Small intestine (tissue), 7 donors: Measurements from ENCODE around the gene MRPS10. TPM values are rescaled to one million over a fixed set of nuclear protein-coding genes. Genes with fewer than 3 reads are reported as not detected.

ENCODE experiments used
- DNase-seq, 2 donors: peaks; one replicate each; pipeline versions ENCODE4 v3.0.0 to v3.0.0-alpha.2; 2013
- FAIRE-seq: peaks from 2 replicates; lab custom pipeline; 2012; peaks lifted over from hg19 to GRCh38; lab: Jason Lieb, UNC
- H3K27ac ChIP-seq, 3 donors: one replicate each; pipeline ENCODE4 v1.5.1; 2013; ENCODE audit warnings: low read length in 2 of 3, mild to moderate bottlenecking in 2 of 3, control low read depth in 1 of 3, inconsistent platforms in 1 of 3, low read depth in 1 of 3, moderate library complexity in 1 of 3
- H3K27me3 ChIP-seq, 3 donors: one replicate each; pipeline ENCODE4 v1.6.1; 2013; ENCODE audit warnings: low read length in 3 of 3, inconsistent platforms in 1 of 3; ENCODE audit not compliant: control insufficient read depth in 3 of 3, insufficient read depth in 3 of 3
- H3K36me3 ChIP-seq, 3 donors: one replicate each; pipeline ENCODE4 v1.6.1; 2013; ENCODE audit warnings: low read length in 3 of 3, inconsistent platforms in 1 of 3, low read depth in 1 of 3, mild to moderate bottlenecking in 1 of 3, moderate library complexity in 1 of 3; ENCODE audit not compliant: control insufficient read depth in 3 of 3, insufficient read depth in 2 of 3
- H3K4me1 ChIP-seq, 3 donors: one replicate each; pipeline ENCODE4 v1.6.1; 2013; ENCODE audit warnings: low read length in 2 of 3, inconsistent platforms in 1 of 3, low read depth in 1 of 3, mild to moderate bottlenecking in 1 of 3, moderate library complexity in 1 of 3; ENCODE audit not compliant: control insufficient read depth in 3 of 3, insufficient read depth in 2 of 3
- H3K4me3 ChIP-seq, 3 donors: one replicate each; pipeline ENCODE4 v1.5.1; 2013; ENCODE audit warnings: low read length in 3 of 3, control low read depth in 1 of 3, inconsistent platforms in 1 of 3, low read depth in 1 of 3, mild to moderate bottlenecking in 1 of 3, moderate library complexity in 1 of 3
- H3K9me3 ChIP-seq, 2 donors: one replicate each; pipeline ENCODE4 v1.6.1; 2013; ENCODE audit warnings: low read depth in 1 of 2, low read length in 1 of 2; ENCODE audit not compliant: control insufficient read depth in 2 of 2, insufficient read depth in 1 of 2
- WGBS, 3 donors: extraction: QIAGEN DNeasy Blood & Tissue Kit; methylation state at CpG; one replicate each; pipeline ENCODE4 v1.1.7; 2013; 5-methylcytosine and 5-hydroxymethylcytosine counted together
- polyA plus RNA-seq, 4 donors: library from polyadenylated mRNA; stranded (reverse) in 3 of 4; unstranded in 1 of 4; fragments of 200-250 nt in 3 of 4; fragments of 120-200 nt in 1 of 4; gene quantifications; one replicate each; pipeline versions ENCODE4 v1.2.1 to v1.2.3, GENCODE V29; 2013
- donor health status: healthy with polysubstance abuse.
- donor health status: control.
- donor health status: control.
- donor health status: Bipolar disorder and iron deficiency.
- donor health status: healthy.

Gene MRPS10
- polyA plus RNA-seq, 4 donors, result 20.0 to 33.0 (median 25.6) TPM

DNA sequence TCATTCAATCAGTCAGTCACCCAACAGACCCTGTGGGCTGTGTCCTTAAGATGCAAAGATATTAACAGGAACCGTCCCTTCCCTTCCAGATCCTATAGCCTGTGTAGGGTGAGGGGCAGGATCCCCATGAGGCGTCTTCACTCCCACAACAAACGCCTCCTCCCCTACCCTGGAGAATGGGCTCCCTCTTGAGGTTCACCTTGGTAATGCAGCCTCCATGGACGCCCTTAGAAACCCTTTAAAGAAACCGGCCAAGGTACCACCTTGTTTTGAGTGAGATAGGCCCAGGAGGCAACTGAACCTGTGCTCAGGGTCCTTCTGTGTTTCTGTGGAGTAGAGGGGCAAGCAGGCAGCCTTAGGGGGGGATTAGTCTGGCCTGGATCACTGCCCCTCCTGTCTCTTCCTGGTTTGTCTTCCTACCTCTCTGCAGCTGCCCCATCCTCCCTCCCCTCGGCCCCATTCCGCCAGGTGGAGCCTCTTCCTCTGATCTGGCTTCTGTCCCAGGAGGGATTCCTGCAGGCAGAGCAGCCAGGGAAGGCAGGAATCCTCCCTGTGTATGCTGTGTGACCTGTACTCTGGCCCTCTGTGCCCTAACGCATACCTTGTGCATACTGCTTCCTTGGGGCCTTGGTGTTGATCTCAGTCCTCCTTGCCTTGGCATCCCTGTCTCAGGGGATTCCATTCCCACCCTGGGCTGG is 51.1 kb downstream of the MRPS10 start:
- Histone ChIP-seq H3K27ac (peak overlapping the region in 1 of 3 donors; percentile 72), H3K4me3 (no peak overlapping the region), H3K27me3 (peaks cover 0 to 2% (median 0%) of the 10 kb centered on the region in 3 donors), H3K4me1 (peaks cover 0 to 12% (median 0%) of the 10 kb centered on the region in 3 donors), H3K9me3 (peaks cover 0 to 3% of the 10 kb centered on the region in 2 donors), H3K36me3 (no peaks in the 10 kb centered on the region)
- no peak for FAIRE-seq
- peak; percentile 89 to 90 for DNase-seq
- WGBS, 3 donors, result 5 to 15% (median 5%) methylated on average over 8 of the region's 8 CpGs

DNA sequence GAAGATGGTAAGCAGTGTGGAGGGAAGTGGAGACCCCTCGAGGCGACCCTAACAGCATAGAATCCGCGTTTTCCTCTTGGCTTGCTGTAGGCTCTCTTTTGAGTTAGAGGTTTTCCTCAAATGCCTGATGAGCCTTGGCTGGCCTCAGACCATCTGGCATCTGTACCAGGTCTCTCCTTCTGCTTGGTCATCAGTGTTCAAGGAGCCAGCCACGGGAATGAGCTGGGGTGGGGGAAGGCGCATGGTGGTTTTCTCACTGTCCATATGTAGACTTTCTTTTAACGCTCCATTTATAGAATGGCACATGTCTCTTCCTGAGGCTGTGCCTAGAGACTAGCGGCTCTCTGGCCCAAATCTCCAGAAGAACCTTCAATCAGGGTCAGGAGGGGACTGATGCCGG is 52.6 kb downstream of the MRPS10 start:
- no peaks in the 10 kb centered on the region for H3K36me3 ChIP-seq
- 82 to 90% (median 83%) methylated on average over 9 of the region's 9 CpGs for WGBS, 3 donors
- no peak for FAIRE-seq
- H3K27me3 ChIP-seq, result peaks cover 0 to 2% (median 0%) of the 10 kb centered on the region in 3 donors
- peaks cover 0 to 3% of the 10 kb centered on the region in 2 donors for H3K9me3 ChIP-seq
- H3K4me1 ChIP-seq, result peaks cover 0 to 12% (median 0%) of the 10 kb centered on the region in 3 donors
- DNase-seq, result no peak
- no peak overlapping the region for H3K27ac ChIP-seq
- no peak overlapping the region for H3K4me3 ChIP-seq

DNA sequence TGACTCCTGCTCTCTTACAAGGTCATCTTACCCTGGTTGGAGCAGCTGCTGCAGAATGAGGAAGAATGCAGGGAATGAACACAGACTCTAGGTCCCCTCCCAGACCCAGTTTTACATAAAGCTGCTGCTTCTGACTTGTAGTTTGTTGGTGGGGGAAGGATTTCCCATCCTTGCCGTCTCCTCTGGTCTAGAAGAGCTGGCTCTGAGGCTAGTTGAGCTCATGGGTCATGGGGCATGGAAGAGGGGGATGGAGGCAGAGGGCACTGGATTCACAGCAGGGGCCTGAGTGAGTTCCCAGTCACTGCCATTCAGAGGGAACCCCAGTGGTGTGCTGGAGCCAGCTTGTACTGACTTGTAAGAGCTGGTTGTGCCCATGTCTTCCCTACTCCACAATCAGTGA is 53.7 kb downstream of the MRPS10 start:
- H3K36me3 ChIP-seq, result no peaks in the 10 kb centered on the region
- H3K4me1 ChIP-seq, result peaks cover 0 to 12% (median 0%) of the 10 kb centered on the region in 3 donors
- 64 to 81% (median 76%) methylated on average over 1 of the region's 1 CpG for whole genome bisulfite sequencing, 3 donors
- no peak overlapping the region for H3K4me3 ChIP-seq
- H3K27me3 ChIP-seq, result peaks cover 0 to 4% (median 2%) of the 10 kb centered on the region in 3 donors
- H3K27ac ChIP-seq, result no peak overlapping the region
- no peaks in the 10 kb centered on the region for H3K9me3 ChIP-seq
- no peak for DNase-seq
- FAIRE-seq, result no peak

- FAIRE-seq (no peak), DNase-seq (no peak)
- Histone ChIP-seq H3K27ac (no peak overlapping the region), H3K27me3 (peaks cover 0 to 4% (median 0%) of the 10 kb centered on the region in 3 donors), H3K4me1 (peaks cover 0 to 12% (median 0%) of the 10 kb centered on the region in 3 donors), H3K4me3 (no peak overlapping the region), H3K36me3 (no peaks in the 10 kb centered on the region), H3K9me3 (no peaks in the 10 kb centered on the region)
- WGBS, 3 donors, result 72 to 87% (median 78%) methylated on average over 13 of the region's 13 CpGs
These were observed 54.8 kb downstream of the MRPS10 start for GRCh38 chr6:42162812-42163211.

DNA sequence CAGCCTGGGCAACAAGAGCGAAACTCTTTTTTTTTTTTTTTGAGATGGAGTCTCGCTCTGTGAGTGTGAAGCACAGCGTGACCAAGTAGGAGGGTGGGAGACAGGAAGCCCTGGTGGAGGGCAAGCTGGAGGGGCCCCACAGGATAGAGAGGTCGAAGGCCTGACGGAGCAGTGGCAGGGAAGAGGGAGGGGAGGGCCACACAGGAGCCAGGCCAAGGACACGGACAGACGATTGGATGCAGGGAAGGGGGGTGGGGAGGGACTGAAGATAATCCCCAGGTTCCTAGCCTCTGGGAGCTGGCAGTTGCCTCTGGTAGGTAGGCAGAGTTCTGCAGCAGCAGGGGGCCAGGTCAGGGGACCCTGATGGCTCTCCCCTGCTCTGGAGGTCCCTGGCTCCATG is 55.3 kb downstream of the MRPS10 start:
- no peak for FAIRE-seq
- DNase-seq, result no peak
- peaks cover 0 to 4% (median 0%) of the 10 kb centered on the region in 3 donors for H3K27me3 ChIP-seq
- no peak overlapping the region for H3K4me3 ChIP-seq
- WGBS, 3 donors, result 47 to 74% (median 63%) methylated on average over 7 of the region's 7 CpGs
- peaks cover 0 to 12% (median 0%) of the 10 kb centered on the region in 3 donors for H3K4me1 ChIP-seq
- no peaks in the 10 kb centered on the region for H3K36me3 ChIP-seq
- no peak overlapping the region for H3K27ac ChIP-seq
- H3K9me3 ChIP-seq, result no peaks in the 10 kb centered on the region

DNA sequence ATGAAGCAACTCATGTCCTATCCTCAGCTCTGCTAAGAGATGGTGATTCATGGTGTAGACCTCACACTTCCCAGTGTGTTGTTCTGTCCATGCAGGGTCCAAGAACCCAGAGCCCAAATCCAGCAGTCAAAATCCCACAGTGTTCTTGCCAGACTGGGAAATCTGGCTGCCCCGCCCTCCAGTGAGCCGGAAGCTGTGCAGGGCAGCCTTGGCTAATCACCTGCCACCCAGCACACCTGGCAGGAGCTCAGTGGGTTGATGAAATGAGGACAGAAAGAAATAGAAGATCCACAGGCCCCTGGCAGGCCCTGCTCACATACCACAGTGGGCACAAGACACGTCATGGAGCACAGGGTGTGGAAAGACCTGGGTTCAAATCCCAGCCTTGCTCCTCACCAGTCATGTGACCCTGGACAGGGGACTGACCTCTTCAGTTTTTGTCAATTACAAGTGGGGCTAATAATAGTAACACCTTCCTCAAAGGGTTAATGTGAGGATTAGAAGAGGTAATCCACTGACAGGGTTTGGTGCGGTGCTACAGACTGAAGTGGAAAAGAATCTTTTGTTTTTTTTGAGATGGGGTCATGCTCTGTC is 58.1 kb downstream of the MRPS10 start:
- 8 to 58% (median 39%) methylated on average over 4 of the region's 4 CpGs for WGBS, 3 donors
- DNase-seq, result peak in 1 of 2 donors; percentile 30
- no peaks in the 10 kb centered on the region for H3K36me3 ChIP-seq
- no peak overlapping the region for H3K27ac ChIP-seq
- peaks cover 0 to 4% (median 0%) of the 10 kb centered on the region in 3 donors for H3K27me3 ChIP-seq
- H3K9me3 ChIP-seq, result no peaks in the 10 kb centered on the region
- no peak overlapping the region for H3K4me3 ChIP-seq
- peaks cover 0 to 6% (median 0%) of the 10 kb centered on the region in 3 donors for H3K4me1 ChIP-seq
- FAIRE-seq, result no peak

- H3K4me1 ChIP-seq, result peaks cover 0 to 8% (median 0%) of the 10 kb centered on the region in 3 donors
- no peak overlapping the region for H3K27ac ChIP-seq
- no peak overlapping the region for H3K4me3 ChIP-seq
- no peaks in the 10 kb centered on the region for H3K36me3 ChIP-seq
- no peaks in the 10 kb centered on the region for H3K9me3 ChIP-seq
- H3K27me3 ChIP-seq, result peaks cover 0 to 4% (median 0%) of the 10 kb centered on the region in 3 donors
- FAIRE-seq, result no peak
- no peak for DNase-seq
- 84 to 86% (median 84%) methylated on average over 2 of the region's 2 CpGs for WGBS, 3 donors
These were observed 59.0 kb downstream of the MRPS10 start for GRCh38 chr6:42158631-42159030.

DNA sequence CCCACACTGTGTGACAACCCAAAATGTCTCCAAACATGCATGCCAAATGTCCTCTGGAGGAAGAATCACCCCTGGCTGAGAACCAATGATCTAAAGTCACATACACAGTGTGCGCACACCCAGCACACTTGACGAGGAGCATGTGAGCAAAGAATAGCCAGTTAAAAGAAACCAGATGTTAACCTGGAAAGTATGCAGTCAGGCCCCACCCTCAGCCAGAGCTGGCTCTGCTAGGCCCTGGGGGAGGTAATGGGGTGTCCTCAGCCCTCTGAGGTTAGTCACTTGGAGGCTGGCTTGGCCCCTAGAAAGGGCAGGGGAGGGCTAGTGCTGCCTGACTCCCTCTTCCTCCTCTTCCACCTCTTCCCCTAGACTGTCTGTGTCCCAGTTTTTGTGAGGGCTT is 59.6 kb downstream of the MRPS10 start:
- DNase-seq (no peak), FAIRE-seq (no peak)
- Histone ChIP-seq H3K4me3 (no peak overlapping the region), H3K27ac (no peak overlapping the region), H3K27me3 (peaks cover 0 to 4% (median 0%) of the 10 kb centered on the region in 3 donors), H3K4me1 (peaks cover 0 to 12% (median 0%) of the 10 kb centered on the region in 3 donors), H3K36me3 (no peaks in the 10 kb centered on the region), H3K9me3 (no peaks in the 10 kb centered on the region)
- WGBS, 3 donors, result 59 to 71% (median 66%) methylated on average over 2 of the region's 2 CpGs
